COR-L47 (cell line): ENCODE results near the gene VEZF1.

ENCODE experiments used
- DNase-seq: peaks from one replicate; lab custom pipeline; 2025; lab: John Stamatoyannopoulos, UW

Gene VEZF1

DNA sequence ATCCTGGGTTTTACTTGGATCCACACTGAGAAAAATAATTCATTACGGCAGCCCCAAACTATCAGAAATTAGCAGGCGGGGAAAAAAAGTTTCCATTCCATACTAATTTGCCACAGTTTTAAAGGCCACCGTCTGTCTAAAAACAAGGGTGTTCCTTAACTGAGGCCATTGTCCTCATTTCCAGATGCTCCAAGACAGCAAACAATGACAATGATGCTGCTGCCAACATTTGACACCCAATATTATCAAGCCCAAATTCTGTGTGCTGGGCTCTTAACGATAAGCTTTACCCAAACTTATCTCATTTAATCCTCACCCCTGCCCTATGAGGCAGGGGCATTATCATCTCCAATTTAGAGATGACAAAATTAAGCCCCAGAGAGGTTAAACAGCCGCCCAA, 59.1 kb downstream of the VEZF1 start:
- no peak for DNase-seq

DNA sequence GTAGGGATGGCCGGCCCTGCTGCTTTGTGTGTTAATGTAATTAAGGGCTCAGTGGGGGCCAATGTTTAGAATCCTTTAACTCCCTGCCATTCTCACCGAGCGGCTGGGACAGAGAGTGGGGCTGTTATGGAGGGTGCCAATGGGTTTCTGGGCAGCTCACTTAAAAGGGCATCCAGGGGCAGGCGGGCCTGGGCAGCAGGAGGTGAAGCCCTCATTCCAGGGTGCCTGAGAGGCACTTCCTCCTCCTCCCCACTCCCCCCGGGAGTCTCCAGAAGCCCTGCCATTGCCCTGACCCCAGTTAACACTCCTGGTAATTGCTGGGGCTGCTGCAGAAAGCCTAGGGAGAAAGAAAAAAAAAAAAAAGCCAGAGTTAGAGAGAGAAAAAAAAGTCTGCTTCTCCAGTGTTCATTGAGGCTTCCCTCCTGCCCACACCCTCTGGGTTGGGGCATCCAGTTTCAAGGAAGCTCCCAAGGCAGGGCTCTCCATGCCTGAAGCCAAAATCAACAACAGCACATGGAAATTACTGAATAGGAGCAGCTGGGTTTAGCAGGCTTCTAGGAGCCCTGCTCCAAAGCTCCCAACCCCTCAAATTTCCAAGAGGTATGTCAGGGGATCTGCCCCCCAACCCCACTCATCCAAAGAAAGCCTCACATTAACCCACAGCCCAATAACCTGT, 60.9 kb downstream of the VEZF1 start:
- peak; percentile 83 for DNase-seq

DNA sequence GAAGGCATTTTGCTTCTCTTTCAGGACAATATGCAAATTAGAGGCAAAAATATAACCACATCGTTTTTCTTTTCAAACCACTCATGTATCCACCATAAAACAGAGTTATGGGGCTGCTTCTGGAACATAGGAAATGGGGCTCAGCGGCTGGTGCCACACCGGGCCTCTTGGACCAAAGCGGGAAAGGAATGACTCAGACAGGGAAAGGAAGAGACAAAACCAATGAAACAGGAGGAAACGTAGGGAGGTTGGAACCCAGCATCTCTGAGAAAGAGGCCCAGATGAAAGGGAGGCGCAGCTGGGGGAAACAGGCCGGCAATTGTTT, 61.4 kb downstream of the VEZF1 start:
- DNase-seq: no peak

DNA sequence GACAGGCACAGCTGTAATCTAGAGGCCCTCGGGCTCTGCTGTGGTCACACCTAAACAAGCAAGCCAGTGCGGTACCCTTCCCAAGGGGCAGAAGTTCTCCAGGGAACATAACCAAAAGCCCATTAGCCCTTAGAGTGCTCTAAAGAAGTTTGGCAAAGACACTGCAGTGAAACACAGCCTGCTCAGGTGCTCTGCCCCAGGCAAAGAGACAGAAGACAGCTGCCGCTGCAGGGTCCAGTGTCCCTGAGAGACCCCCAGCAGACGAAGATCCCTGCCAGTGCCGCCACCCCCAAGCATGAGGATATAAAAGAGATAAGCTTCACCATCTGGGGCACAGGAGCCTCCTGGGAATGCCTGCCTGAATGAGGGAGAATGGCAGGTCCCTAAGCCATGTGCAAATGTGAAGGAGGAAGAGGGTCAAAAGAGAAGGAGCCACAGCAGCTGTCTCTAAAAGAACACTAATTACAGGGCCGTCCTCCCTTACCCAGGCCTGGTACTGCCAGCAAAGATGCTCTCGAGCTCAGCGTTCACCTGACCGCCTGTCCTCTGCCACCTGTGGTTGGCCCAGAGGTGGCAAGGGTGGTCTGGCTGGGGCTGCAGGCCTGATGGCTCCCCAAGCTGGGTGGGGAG, 62.6 kb downstream of the VEZF1 start:
- no peak for DNase-seq

DNA sequence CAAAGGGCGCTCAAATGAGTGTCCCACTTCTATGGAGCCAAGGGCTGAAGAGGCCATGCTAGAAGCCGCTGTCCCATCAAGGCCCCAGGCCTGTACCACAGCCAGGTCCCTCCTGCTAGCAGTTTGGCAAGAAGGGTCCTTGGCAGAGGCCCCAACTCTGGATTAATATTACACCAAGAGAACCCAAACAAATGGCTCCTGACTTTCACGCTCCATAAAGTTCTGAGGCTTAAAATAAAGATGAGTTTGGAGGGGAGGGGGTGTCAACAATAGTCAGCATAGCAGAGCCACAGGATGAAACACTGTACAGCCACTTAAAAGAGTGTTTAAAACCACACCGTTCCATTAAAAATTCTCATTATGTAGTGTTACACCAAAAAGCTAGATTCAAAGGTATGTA, 63.4 kb downstream of the VEZF1 start:
- no peak for DNase-seq
